Activated CD8-positive, alpha-beta memory T cell treated with anti-CD3 and anti-CD28 coated beads, Interleukin-2, amount 50 U/mL, for 1 hour (primary cell): ENCODE results near the gene CAMK1D.

ENCODE experiments used
- DNase-seq: peaks from one replicate; pipeline ENCODE4 v3.0.0-alpha.2; 2020; ENCODE audit errors: extremely low read depth

Gene CAMK1D

DNA sequence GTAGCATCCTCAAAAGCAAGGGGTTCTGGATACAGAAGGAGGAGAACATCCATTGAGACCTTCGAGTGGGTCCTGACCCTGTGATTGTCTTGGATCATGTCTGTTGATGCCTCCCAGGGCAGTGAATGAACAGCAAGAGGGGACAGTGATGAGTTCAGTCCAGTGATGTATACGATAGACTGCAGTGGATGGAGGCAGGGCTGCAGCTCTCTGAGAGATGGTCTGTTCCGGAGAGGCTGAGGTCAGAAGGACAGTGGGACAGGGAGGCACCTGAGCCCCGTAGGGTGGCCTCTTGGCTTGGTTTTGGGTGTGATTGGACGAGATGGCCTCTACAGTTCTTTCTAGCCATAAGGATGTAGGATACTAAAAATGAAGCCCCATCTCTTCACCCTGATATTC lies 280.4 kb downstream of the CAMK1D start:
- no peak for DNase-seq

DNA sequence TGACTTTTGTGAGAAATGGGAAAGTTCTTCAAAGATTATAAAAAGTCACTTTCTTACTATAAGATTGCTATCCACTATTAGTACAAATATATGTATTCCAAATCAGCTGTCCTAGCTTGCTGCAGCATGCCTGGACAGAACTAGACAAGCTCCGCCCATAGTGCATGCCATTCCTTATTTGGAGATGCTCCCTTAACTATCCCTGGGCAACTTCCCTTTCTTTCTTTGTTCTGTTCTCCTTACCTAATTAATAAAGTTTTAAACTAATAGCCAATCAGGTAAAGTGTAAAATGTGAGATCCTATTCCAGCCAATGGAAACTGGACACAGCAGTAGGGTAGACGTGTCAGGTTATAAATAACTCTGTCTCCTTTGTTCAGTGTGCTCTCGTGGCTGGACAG lies 281.9 kb downstream of the CAMK1D start:
- no peak for DNase-seq

DNA sequence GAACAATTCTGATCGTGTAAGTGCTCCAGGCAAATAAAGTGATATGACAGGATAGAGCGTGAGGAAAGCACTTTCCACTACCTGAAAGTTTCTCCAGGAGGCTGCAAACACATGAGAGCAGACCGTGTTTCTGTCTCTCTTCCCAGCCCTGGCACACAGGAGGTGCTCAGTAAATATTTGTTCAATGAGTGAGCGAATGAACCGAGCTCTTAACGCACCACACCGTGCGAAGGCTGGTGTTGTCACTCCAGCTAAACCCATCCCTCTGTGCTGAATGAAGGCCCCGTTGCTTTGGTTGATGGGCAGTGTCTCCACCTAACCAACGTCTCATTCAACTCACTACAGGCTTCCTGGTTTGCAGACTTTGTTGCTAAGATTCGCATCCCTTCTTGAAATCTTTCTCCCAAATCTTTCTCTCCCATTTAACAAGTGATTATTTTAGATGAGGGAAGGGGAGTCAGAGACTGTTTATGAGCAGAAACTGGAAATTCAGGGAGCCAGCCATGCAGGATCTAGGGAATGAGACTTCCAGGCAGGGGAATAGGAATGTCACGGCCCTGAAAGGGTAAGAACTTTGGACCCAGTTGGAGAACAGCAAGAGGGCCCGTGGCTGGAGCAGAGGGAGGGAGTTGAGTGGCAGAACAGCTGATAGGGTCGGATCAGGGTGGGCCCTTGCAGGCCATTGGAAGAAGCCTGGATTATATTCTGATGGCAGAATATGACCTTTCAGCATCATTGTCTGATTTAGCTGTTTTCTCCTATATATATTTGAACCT lies 282.6 kb downstream of the CAMK1D start:
- DNase-seq, result no peak

DNA sequence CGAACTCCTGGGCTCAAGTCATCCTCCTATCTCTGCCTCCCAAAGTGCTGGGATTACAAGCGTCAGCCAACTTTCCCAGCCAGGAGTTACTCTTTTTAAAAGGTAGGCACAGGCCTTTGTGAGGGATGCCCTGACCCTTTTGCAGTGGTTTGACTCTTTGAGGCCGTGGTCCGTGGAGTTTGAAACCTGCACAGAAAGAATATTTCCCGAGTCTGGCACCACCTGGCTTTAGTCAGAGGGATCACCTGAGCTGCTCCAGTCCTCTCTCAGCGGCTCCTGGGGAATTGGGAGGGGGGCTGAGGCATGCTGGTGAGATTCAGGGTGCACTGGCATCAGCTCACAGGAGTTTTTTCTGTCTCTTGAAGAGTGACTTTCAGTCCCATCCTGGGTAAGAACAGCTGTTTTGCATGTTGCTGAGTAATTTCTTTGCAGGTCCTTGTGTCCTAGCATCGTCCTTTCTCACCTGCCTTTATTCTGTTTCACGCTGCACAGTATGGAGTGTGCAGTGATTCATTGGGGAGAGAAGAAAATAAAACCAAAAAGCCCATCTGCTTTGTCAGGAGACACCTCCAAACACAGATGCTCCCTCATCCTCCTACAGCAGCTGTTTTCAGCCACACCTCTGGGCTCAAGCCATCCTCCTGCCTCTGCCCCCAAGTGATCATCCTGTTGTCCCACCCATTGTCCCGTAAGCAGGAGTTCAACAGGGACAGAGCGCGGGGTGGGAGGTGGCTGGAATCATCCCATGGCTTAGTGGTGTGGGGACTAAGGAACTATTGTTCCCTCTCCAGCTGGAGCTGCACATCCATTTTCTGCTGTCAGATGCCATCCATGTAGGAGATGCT lies 284.7 kb downstream of the CAMK1D start:
- DNase-seq, result no peak

DNA sequence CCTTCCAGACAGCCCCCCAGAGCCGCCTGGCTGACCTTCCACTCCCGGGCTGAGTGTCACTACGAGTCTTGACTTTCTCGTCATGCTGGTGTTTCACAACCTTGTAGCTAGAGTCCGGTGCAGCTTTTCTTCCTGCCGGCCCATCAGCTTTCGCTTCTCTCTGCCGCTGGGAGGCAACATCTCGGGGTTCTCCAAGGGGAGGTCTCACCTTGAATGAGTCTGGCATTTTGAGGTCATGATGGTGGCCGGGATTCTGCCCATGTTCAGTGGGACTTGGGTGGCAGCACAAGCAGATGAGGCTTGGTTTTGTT lies 285.2 kb downstream of the CAMK1D start:
- no peak for DNase-seq

DNA sequence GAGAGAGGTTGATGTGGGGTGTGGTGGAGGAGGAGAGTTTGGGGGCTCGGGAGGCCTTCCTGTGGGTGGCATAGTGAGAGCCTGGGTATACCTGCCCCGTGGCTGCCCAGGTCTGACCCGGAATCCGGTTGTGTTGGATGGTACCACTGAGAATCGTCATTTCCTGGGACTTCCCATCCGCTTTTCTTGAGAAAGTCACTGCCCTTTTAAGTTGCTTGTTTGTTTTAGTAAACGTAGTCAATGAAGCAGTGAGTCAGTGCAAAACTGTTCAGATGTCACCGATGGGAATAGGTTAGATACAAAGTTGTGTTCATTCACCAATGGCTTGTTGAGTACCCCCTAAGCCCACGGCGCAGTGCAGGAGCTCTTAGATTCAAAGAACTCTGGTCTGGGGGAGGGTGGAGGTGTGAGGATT lies 285.8 kb downstream of the CAMK1D start:
- no peak for DNase-seq

DNA sequence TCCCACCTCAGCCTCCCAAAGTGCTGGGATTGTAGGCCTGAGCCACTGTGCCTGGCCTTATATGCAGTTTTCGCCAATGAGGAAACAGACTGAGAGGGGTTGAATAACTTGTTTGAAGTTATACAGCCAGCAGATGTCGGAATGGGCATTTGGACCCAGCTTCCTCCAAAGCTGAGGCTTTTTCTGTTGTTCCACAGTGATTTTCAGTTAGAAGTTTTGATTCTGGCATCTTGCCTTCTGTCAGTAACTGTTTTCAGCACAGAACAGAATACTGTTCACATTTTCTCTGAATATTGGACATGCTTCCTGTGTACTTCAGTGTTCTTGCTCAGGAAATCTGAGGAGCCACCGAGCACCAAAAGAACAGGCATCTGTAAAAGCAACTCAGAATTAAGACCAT lies 287.2 kb downstream of the CAMK1D start:
- no peak for DNase-seq

DNA sequence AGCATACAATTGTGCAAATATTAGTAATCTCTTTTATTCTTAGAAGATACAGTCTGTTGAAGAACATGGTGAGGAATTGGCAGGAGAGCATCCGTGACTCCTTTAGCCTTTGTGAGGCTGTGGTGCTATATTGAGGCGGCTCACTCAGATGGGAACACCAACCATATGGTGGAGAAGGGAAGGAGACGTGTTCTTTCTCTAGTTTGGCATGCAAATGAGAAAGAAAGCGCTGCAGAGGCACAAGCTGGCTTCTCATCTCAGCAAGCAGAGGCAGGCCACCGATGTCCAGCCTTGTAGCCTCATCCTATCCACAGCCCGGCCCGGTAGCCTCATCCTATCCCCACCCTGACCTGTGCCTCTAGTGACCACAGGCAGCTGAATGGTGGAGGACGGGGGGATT lies 288.3 kb downstream of the CAMK1D start:
- no peak for DNase-seq

DNA sequence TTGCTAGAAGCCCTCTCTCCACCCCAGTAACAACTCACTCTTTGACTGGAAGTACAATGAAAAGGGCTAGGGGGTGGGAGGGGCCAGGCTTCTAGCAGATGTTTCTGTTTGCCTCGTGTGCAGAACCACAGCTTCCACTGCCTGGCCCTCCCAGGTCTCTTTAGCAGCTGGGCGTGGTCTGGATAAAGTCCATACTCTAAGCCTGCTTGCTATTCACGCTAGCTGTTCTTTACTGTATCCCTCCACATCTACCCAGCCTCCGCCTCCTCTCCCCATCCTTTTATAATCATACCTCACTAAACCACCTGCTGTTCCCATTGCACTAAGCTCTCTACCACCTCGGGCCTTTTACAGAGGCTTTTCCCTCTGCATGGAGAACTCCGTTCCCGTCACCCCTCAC lies 288.8 kb downstream of the CAMK1D start:
- no peak for DNase-seq

DNA sequence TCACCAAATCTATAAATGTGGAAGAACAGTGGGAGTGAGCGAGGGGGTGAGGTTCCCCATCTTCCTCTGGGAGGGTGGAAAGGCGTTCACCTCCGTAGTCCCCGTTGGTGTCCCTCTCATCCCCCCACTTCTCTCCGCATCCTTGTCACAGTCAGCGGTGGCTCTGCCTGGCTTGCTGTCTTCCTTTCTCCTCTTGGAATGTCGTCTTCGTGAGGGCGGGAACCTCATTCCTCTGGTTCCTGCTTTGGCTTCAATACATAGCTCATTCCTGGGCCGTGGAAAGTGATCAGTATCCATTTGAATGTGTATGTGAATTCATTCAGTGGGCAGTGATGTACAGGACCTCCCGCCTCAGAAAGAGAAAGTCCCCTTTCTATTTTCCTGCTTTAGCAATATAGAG lies 289.4 kb downstream of the CAMK1D start:
- DNase-seq, result no peak

DNA sequence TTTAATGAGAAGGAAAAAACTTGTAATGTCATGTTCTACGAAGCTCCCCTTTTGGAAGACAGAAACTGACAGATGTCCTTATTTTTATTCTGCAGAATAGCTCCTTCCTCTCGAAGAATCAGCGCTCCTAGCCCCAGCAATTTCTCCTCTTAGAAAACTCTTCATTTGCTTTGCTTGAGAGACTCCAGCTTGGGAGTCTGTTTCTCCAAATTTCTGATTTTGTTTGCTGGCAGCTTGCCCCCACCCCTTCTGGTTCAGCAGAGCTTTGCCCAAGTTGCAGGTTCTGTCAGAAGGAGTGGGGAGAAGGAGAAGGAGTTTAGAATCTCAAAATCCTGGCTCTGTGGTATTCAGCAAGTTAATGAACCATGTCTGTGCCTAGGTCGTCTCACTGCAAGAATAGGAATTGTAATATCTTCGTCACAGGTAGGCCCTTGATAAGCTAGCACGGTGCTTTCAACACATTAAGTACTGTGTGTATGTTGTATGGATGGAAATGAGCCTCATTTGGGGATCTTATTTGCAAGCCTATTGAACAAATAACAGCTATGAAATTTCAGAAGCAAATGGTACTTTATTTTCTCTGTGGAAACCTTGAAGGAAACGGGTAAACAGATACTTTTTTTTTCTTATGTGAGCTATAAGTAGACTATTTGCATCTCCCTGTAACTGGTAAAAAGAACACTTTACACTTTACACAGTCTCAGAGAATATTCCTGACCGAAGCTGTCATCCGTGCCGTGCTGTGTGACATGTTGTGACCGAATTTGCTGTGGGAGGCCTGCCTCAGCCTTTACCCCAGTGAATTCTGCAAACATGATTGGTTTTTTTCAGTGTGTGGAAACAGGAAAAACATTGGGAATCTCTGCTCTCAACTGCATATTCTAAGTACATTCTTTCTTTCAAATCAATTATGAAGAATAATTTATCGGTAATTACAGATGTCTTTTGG lies 290.9 kb downstream of the CAMK1D start:
- no peak for DNase-seq

DNA sequence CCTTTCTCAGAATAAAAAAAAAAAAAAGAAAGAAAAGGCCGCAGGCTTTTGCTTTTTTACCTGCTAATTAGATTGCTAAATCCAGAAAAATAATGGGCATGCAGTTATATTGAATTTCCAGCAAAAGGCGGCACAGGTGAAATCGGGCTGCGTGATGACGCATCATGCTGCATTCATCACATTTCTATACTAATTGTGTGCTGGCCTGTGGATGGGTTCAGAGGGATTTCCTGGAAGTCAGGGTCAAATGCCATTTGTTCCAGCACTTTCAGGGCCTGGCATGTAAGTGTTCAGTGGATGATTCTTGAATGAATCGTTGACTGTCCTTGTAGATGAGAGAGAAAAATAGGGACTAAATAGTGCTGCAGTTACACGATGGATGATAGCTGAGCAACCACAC lies 292.7 kb downstream of the CAMK1D start:
- no peak for DNase-seq

DNA sequence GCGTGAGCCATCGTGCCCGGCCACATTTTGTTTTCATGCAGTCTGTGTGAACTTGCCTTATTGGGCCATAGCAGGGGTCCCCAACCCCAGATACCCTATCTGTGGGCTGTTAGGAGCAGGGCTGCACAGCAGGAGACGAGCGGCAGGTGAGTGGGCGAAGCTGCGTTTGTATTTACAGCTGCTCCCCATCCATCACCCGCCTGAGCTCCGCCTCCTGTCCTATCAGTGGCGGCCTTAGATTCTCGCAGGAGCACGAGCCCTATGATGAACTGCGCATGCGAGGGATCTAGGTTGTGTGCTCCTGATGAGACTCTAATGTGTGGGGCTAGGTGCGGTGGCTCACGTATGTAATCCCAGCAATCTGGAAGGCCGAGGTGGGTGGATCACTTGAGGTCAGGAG lies 293.9 kb downstream of the CAMK1D start:
- DNase-seq, result no peak

DNA sequence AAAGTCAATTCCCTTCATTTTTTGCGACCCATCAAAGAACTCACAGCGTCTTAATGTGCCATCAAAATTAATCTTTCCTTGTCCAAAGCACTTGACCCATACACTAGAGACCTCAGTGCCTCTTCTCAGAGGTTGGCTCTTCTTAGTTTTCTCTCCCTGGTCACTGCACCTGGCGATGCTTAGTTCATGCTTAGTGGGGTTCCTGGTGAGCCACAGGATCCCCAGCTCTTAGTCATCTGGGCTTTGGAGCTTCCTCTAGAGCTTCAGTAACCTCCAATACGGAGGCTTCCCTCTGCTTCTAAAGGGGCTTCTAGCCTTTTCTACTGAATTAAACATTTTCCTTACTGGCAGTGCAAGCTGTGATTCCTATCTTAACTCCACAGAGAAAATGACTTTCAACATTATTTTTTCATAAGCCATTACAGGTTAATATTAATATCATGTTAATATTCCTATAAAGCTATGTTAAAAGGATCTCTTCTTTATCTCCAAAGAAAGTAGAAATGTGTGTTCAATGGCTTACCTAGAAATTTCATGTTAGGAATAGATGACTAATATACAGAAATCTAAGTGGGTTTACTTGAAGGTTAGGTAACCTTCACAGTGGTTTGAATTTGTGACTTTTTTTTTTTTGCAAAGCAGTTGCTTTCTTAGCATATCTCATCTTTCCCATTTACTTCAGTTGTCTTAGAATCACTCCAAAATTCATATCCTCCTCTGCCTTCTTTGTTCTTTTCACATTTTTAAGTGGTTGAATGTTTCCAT lies 295.2 kb downstream of the CAMK1D start:
- no peak for DNase-seq

DNA sequence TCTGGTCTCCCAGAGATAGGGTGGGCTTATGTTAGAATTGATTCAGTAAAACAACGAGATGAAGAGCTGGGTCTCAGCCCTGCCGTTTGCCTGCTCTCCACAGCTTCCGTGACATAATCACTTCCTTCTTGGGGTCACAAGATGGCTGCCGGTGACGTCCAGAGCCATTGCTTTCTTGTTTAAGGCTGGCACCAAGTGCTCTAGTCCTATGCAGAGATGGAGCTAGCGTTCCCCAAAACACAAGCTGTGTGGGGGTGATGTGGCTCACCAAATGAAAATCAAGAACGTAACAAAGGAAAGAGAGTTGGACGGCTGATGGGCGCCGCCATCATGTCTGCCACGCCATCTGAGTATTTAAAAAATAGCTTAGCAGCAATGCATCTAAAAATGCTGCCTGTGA lies 296.1 kb downstream of the CAMK1D start:
- DNase-seq, result no peak

DNA sequence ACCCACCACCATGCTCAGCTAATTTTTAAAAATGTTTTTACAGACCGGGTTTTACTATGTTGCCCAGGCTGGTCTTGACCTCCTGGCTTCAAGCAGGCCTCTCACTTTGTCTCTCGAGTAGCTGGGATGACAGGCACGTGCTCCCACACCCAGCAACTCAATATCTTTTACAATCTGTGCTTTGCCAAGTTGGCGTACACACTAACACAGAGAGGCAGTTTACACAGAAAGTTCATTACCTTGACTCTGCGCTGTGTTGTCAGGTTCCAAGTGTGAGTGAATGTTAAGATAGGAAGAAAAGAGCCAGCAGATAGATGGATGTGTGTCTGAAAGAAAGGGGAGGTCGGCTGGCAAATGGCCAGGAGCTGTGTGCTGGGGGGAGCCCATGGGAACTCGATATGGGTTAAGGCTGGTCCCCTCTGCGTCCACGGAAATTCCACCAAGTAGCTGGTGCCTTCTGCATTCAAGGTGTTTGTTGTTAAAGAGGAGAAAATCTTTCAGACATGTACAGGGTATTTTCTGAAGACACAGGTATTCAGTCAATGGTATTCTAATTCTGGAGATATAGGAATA lies 299.8 kb downstream of the CAMK1D start:
- DNase-seq, result no peak

DNA sequence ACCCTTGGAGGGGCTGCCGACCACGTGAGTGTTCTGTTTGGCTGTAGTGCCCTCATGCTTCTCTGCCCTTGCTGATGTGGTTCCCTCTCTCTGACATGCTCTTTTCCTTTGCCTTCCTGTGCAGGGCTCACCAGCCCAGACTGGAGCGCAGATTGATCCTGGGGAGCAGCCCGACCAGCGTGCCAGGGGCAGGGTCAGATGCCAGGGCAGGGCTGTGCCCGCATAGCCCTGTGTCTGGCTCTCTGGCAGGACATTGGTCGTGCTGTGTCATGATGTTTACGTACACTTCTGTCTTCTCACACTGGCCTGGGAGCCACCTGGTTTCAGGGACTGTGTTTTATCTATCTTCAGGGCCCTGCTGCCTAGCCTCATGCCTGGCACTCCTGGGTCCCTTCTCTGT lies 300.8 kb downstream of the CAMK1D start:
- DNase-seq, result no peak

DNA sequence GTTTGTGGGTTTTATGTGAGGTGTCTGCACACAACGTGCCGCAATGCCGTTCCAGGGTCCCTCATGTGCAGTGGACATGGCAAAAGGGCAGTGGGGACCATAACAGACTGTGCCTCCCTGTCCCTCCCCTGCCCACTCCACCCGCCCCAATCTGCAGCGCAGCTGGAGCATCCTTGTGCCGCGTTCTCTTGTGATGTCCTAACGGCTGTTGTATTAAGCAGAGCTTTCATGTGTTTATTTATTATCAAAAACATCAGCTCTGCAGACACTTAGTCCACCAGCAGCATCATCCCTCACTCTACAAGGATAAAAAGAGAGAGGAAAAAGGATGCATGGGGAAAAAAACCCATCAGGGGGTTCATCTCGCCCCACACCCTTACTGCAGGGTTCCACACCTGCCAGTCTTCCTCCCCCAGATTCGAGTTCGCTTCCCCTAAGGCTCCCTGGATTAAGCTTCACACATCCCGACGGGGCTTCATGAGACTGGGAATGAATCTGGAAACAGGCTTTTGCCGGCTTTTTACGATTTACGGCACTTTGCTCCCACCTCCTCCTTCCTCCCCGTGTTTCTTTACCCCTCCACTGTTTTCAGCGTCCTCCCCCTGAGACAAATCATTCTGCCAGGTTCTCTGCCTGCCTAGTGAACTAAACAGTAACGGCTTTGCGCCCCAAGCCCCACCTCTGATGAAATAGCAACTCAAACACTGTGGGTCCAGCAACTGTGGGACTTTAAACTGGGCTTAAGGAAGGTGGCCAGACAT lies 301.4 kb downstream of the CAMK1D start:
- no peak for DNase-seq

DNA sequence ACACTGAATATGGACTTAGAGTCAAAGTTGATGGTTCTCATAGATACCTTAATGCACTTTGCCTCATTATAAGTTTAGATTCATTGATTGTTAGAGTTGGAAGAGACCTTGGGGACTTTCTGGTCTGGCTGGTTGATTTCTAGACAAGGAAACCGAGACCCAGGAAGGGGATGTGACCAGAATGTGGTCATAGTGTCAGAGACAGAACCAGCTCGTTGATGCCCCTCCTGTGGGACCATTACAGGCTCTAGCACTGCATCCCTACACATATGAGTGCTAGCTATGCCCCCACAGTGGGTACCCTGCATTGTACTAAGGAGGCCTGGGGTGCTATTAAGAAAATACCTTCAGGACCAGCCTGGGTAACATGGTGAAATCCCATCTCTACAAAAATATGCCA lies 306.6 kb downstream of the CAMK1D start:
- no peak for DNase-seq

DNA sequence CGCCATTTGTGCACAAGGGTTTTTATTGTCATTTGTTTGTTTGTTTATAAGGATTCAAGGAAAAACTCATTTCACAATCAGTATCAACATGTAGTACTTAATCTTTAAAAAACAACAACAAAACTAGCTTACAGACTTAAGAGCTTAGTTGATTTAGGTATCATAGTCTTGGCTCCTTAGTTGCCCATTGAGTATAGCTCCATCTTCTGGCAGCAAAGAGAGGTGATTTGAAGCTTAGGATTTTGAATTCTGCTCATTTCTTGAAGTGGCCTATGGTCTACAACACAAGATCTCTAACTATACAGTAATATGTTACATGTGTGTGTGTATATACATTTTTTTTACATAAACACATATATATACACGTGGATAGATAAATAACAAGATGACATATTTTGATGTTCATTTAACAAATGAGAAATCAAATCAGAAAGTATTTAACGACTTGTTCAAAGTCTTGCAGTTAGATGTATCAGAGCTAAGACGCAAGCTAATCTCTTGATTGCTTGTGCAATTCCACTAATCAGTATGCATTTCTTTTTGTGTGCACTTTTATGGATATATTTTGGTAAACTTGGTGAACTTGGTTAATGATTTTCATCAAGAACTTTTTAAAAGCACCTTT lies 307.3 kb downstream of the CAMK1D start:
- no peak for DNase-seq
